Measurements from ENCODE around the gene STARD3NL. TPM values are rescaled to one million over a fixed set of nuclear protein-coding genes. Genes with fewer than 3 reads are reported as not detected.

Gene STARD3NL
- polyA plus RNA-seq, 1 donor from 2014 or later = 233 TPM

GRCh38 chr7:38191791-38192190, 13.7 kb downstream of the STARD3NL start:
- H3K9ac ChIP-seq (ENCODE audit: low read length) = no peak overlapping the region
- TF ChIP-seq TAF1 (IDR thresholded peaks at IDR 0.05; ENCODE audit: low read depth) (no peak), MXI1 (conservative IDR thresholded peaks at IDR 0.05; ENCODE audit: poor library complexity, severe bottlenecking) (no peak), EZH2 (IDR thresholded peaks at IDR 0.05; ENCODE audit: borderline replicate concordance, insufficient read depth, low read length, poor library complexity, severe bottlenecking) (no peak), EP300 (conservative IDR thresholded peaks at IDR 0.05; ENCODE audit: poor library complexity, severe bottlenecking) (no peak)
- H4K20me1 ChIP-seq (ENCODE audit: insufficient read depth) = no peaks in the 10 kb centered on the region

GRCh38 chr7:38192327-38192726, 14.3 kb downstream of the STARD3NL start:
- Histone ChIP-seq H3K4me2 (ENCODE audit: low read length) (no peak overlapping the region), H3K9ac (ENCODE audit: low read length) (no peak overlapping the region), H3K79me2 (replicated peaks; ENCODE audit: insufficient read depth, low read length) (peaks cover 86% of the 10 kb centered on the region), H2AFZ (ENCODE audit: low read depth, low read length) (no peak overlapping the region), H3K36me3 (ENCODE audit: insufficient read depth, low read length) (no peaks in the 10 kb centered on the region), H3F3A (ENCODE audit: insufficient read depth, low read length, poor library complexity, severe bottlenecking) (no peaks in the 10 kb centered on the region), H3K27ac (ENCODE audit: low read length) (no peak overlapping the region), H3K9me2 (ENCODE audit: insufficient read depth, low read length) (no peaks in the 10 kb centered on the region), H3K9me3 (ENCODE audit: low read length) (no peaks in the 10 kb centered on the region), H3K4me3 (ENCODE audit: low read length) (no peak overlapping the region), H4K20me1 (ENCODE audit: insufficient read depth) (no peaks in the 10 kb centered on the region), H3K27me3 (ENCODE audit: insufficient read depth, low read depth, low read length) (no peaks in the 10 kb centered on the region)
- TF ChIP-seq EZH2 (IDR thresholded peaks at IDR 0.05; ENCODE audit: borderline replicate concordance, insufficient read depth, low read length, poor library complexity, severe bottlenecking) (no peak), RAD21 (conservative IDR thresholded peaks at IDR 0.05) (no peak), CTCF (IDR thresholded peaks at IDR 0.05; ENCODE audit: poor library complexity, severe bottlenecking) (no peak), POLR2AphosphoS5 (IDR thresholded peaks at IDR 0.05) (no peak), EP300 (conservative IDR thresholded peaks at IDR 0.05; ENCODE audit: poor library complexity, severe bottlenecking) (no peak), TAF1 (IDR thresholded peaks at IDR 0.05; ENCODE audit: low read depth) (no peak), REST (IDR thresholded peaks at IDR 0.05; ENCODE audit: borderline replicate concordance) (no peak), SMC3 (conservative IDR thresholded peaks at IDR 0.05; ENCODE audit: poor library complexity) (no peak)

More at GRCh38 chr7:38191791-38192190, 13.7 kb downstream of the STARD3NL start:
- Histone ChIP-seq H3K9me3 (ENCODE audit: low read length) (no peaks in the 10 kb centered on the region), H3K27me3 (ENCODE audit: insufficient read depth, low read depth, low read length) (no peaks in the 10 kb centered on the region), H3K9me2 (ENCODE audit: insufficient read depth, low read length) (no peaks in the 10 kb centered on the region), H3K4me2 (ENCODE audit: low read length) (no peak overlapping the region), H3K4me3 (ENCODE audit: low read length) (no peak overlapping the region), H3K27ac (ENCODE audit: low read length) (no peak overlapping the region), H3K79me2 (replicated peaks; ENCODE audit: insufficient read depth, low read length) (peaks cover 86% of the 10 kb centered on the region), H2AFZ (ENCODE audit: low read depth, low read length) (no peak overlapping the region), H3K36me3 (ENCODE audit: insufficient read depth, low read length) (no peaks in the 10 kb centered on the region), H3F3A (ENCODE audit: insufficient read depth, low read length, poor library complexity, severe bottlenecking) (no peaks in the 10 kb centered on the region)

Measured in neural cell (in vitro differentiated cells).